ENCODE results near the gene UGT1A4. TPM values are rescaled to one million over a fixed set of nuclear protein-coding genes. Genes with fewer than 3 reads are reported as not detected.

The UGT1A4 gene
- total RNA-seq, 4 donors from 2014 or later = 0.13 to 3.8 (median 0.45) TPM

DNA sequence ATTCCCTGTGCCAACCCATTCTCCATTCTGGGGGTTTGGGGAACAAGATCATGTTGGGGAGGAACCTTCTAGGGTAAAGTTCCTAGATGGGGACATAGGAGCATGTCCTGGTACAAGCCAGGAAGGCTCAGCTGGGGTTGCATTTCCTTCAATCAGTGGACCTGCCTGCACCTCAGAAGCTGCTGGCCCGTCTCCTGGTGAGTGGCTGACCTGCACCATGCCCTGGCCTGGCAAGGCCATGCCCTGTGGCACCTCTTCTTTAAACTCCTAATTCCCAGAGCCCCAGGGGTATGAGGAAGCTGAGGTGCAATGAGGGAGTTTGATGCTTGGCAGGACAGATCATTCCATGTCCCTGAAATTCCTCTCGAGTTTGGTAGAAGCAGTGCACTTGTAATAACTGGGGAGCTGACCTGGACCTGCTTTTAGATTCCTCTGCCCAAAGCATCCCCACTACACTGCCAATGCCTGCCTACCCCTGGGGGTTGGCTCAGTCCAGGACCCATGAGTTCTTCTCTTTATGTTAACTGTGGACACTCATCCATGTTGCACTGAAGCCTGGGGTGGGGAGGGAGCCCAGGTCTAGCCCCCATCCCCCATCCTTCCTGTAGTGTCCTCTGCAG lies 84.9 kb downstream of the UGT1A4 start:
- no peak for TF ChIP-seq POLR2A (IDR thresholded peaks at IDR 0.05)
- TF ChIP-seq, protein P1, sequence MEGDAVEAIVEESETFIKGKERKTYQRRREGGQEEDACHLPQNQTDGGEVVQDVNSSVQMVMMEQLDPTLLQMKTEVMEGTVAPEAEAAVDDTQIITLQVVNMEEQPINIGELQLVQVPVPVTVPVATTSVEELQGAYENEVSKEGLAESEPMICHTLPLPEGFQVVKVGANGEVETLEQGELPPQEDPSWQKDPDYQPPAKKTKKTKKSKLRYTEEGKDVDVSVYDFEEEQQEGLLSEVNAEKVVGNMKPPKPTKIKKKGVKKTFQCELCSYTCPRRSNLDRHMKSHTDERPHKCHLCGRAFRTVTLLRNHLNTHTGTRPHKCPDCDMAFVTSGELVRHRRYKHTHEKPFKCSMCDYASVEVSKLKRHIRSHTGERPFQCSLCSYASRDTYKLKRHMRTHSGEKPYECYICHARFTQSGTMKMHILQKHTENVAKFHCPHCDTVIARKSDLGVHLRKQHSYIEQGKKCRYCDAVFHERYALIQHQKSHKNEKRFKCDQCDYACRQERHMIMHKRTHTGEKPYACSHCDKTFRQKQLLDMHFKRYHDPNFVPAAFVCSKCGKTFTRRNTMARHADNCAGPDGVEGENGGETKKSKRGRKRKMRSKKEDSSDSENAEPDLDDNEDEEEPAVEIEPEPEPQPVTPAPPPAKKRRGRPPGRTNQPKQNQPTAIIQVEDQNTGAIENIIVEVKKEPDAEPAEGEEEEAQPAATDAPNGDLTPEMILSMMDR (IDR thresholded peaks at IDR 0.05) = no peak
- WGBS, 2 donors = 50 to 86% methylated on average over 2 of the region's 2 CpGs
- Histone ChIP-seq H3K27me3 (no peaks in the 10 kb centered on the region), H3K27ac (no peak overlapping the region), H3K36me3 (no peaks in the 10 kb centered on the region), H3K9me3 (no peaks in the 10 kb centered on the region), H3K4me3 (replicated peaks in 1 of 3) (no peak overlapping the region), H3K4me1 (peaks cover 6 to 13% of the 10 kb centered on the region in 2 donors)
- intact Hi-C loops (cut with DNase I) = no loop called here
- no peak for DNase-seq

DNA sequence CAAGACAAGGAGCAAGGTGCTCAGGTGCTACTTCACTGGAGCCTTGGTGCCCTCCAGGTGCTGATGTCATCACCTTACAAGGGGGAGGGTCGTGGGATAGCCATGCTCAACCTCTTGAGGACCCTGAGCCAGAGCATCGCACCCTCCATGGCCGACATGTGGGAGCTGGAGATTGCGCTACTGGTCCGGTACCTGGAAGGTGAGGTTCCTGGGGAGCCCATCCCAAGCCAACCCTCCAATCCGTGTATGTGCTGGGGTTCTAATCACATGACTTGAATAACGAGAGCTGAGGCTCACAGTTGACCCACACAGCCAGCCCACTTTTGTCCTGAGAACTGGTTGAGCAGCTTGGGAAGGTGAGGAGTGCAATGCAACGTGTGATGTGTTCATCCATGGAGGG lies 85.5 kb downstream of the UGT1A4 start:
- Histone ChIP-seq H3K4me1 (peaks cover 6 to 13% of the 10 kb centered on the region in 2 donors), H3K9me3 (no peaks in the 10 kb centered on the region), H3K27me3 (no peaks in the 10 kb centered on the region), H3K4me3 (replicated peaks in 1 of 3) (no peak overlapping the region), H3K36me3 (no peaks in the 10 kb centered on the region), H3K27ac (no peak overlapping the region)
- 61 to 72% methylated on average over 7 of the region's 8 CpGs for WGBS, 2 donors
- DNase-seq = no peak
- TF ChIP-seq, protein P1 (IDR thresholded peaks at IDR 0.05) = no peak
- TF ChIP-seq POLR2A (IDR thresholded peaks at IDR 0.05) = no peak
- intact Hi-C loops (cut with DNase I) = no loop called here

DNA sequence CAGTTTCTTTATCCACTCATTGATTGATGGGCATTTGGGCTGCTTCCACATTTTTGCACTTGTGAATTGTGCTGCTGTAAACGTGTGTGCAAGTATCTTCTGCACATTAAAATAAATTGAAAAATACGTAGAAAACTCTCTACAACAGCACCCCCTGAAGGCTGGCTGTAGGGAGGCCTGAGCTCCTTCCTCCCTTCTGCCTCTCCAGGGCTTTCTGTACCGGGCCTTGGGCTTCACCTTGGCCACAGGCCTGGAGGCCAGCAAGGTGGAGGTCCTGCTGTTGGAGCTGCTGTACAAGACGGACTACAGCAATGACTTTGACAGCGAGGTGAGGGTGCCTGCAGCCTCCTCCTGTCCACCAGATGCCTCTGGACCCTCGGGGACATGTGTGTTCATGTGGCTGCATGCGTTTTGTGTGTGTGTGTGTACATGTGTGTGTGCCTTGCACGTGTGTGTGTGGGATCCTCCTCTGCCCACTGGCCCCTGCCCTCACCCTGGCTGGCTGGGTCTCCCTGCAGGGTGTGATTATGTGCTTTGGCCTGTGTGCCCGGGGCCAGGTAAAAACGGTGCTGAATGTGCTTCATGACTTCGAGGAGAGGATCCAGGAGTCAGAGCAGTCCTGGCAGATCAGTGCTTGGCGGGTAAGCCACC lies 88.8 kb downstream of the UGT1A4 start:
- no peaks in the 10 kb centered on the region for H3K4me1 ChIP-seq
- intact Hi-C loops (cut with DNase I) = no loop called here
- WGBS, 2 donors = 66 to 82% methylated on average over 9 to 12 of the region's 12 CpGs
- H3K27ac ChIP-seq = no peak overlapping the region
- no peaks in the 10 kb centered on the region for H3K27me3 ChIP-seq
- H3K9me3 ChIP-seq = no peaks in the 10 kb centered on the region
- H3K4me3 ChIP-seq (replicated peaks in 1 of 3) = no peak overlapping the region
- DNase-seq = no peak
- no peaks in the 10 kb centered on the region for H3K36me3 ChIP-seq
- TF ChIP-seq POLR2A (IDR thresholded peaks at IDR 0.05) = no peak
- TF ChIP-seq, protein P1 (IDR thresholded peaks at IDR 0.05) = no peak

DNA sequence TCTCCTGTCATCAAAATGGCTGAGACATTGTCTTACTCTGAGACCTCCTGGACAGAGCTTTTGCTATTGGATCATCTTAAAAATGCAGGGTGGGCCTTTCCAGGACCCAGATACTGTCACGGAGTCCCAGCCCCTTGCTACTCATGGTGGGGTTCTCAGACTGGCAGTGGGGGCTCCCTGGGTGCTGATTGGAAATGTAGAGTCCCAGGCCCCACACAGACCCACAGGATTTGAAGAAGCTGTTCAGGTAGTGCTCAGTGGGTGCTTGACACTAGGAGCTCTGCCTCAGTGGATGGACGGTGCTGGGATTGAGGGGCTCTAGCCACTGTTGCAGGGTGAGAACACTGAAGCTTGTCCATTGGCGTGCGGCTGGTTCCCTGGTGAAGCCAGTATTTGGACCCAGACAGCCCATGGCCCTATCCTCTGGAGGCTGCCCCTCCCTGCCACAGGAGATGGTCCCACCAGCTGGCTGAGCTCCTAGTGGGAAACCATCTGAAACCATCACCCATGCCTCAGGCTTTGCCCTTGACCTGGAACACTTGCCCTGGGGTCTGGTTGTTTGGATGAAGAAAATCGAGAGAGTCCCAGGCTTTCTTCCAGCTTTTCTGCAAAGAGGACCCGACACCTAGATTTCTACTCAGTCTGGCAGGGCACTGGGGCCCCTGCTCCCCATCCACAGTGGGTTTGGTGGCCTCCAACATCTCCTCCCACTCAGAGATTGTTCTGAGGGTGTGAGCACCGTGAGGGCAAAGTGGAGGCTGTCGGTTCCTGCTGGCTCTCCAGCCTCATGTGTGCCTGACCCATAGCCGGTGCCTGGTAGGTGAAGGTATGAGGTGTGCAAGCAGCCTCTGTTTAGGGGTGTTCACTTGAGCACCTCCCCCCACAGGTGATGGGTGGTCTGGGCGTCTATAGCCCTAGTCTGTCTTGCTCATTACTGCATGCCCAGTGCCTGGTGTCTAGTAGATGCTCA lies 89.7 kb downstream of the UGT1A4 start:
- Histone ChIP-seq H3K4me3 (replicated peaks in 1 of 3) (no peak overlapping the region), H3K9me3 (no peaks in the 10 kb centered on the region), H3K27me3 (no peaks in the 10 kb centered on the region), H3K4me1 (no peaks in the 10 kb centered on the region), H3K27ac (no peak overlapping the region), H3K36me3 (no peaks in the 10 kb centered on the region)
- DNase-seq = no peak
- intact Hi-C loops (cut with DNase I) = no loop called here
- 71 to 84% methylated on average over 3 to 7 of the region's 10 CpGs for WGBS, 2 donors
- TF ChIP-seq POLR2A (IDR thresholded peaks at IDR 0.05) = no peak
- TF ChIP-seq, protein P1 (IDR thresholded peaks at IDR 0.05) = no peak

All from thyroid gland (tissue), 4 donors.